Testis (tissue), 3 donors: ENCODE measurements around the gene EPS8L3. TPM values are rescaled to one million over a fixed set of nuclear protein-coding genes. Genes with fewer than 3 reads are reported as not detected.

ENCODE experiments used
- DNase-seq: peaks from one replicate; pipeline ENCODE4 v3.0.0-alpha.2; 2019
- H3K27ac ChIP-seq, 2 donors: fragments of 200-600 bp; sonication (generic); one replicate each; pipeline ENCODE4 v1.5.1; 2019
- H3K27me3 ChIP-seq: fragments of 200-600 bp; sonication (generic); one replicate; pipeline ENCODE4 v1.5.1; 2019
- H3K36me3 ChIP-seq: fragments of 200-600 bp; sonication (generic); one replicate; pipeline ENCODE4 v1.5.1; 2017; ENCODE audit warnings: low read depth; ENCODE audit errors: missing control alignments
- H3K4me1 ChIP-seq: fragments of 200-600 bp; sonication (generic); one replicate; pipeline ENCODE4 v1.5.1; 2019
- H3K4me3 ChIP-seq, 2 donors: fragments of 200-600 bp; sonication (generic); one replicate each; pipeline ENCODE4 v1.5.1; 2017 to 2019
- H3K9me3 ChIP-seq: fragments of 200-600 bp; sonication (generic); one replicate; pipeline ENCODE4 v1.5.1; 2017
- POLR2A ChIP-seq: fragments of 450-650 bp; IDR thresholded peaks from one replicate; pipeline ENCODE4 v1.6.1; 2017; ENCODE audit warnings: antibody characterized with exemption, mild to moderate bottlenecking, moderate library complexity
- WGBS, 2 donors: methylation state at CpG; one replicate each; pipeline ENCODE4 v1.1.5; 2018; 5-methylcytosine and 5-hydroxymethylcytosine counted together
- intact Hi-C: fragments of 100-400 bp; cut with DNase I; formaldehyde crosslinking; loops from one replicate; pipeline ENCODE4 v1.15.1; 2023; ENCODE audit warnings: low total_unique reads
- polyA plus RNA-seq: library from polyadenylated mRNA; stranded (reverse); fragments of 350-450 nt; fragmentation: Illumina TruSeq; extraction: RNeasy Lipid Tissue Mini Kit (QIAGEN cat#74804); gene quantifications from one replicate; pipeline ENCODE4 v1.2.3, GENCODE V29; 2014; ENCODE audit warnings: low read depth, low replicate concordance; ENCODE audit not compliant: insufficient read depth
- total RNA-seq, 2 donors: library from RNA; depleted of rRNA; stranded (reverse); fragments of >200 nt; gene quantifications; one replicate each; pipeline ENCODE4 v1.2.3, GENCODE V29; 2016
- TF ChIP-seq, protein P1 (sequence below), 3 experiments: fragments of 450-650 bp in 2 of 3; fragments of 200-600 bp in 1 of 3; sonication (generic) in 1 of 3; IDR thresholded peaks; one replicate each; pipeline ENCODE4 v1.5.1; 2016 to 2019; ENCODE audit warnings: antibody characterized with exemption in 3 of 3, mild to moderate bottlenecking in 2 of 3, moderate library complexity in 1 of 3

EPS8L3 gene
- total and polyA plus RNA-seq, 3 donors from 2014 or later, result 3.3 to 7.7 (median 7.2) TPM

DNA sequence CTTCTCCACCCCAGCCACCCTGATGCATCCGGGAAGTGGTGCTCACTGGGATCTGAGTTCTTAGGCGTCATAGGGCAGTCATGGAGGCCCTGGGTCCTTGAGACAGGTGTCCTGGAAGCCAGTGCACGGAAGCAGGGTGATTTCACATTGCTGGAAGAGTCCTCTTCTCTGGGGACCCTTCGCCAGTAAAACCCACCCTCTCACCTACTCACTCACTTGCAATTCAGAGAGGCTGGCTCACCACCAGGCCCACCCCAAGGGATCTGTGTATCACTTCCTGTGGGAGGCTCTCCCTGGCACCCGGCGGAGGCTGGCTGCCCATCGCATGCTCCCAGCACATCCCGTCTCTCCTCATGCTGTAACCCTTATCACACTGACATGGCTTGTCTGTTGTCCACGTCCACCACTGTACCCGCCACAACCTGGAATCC is 40.2 kb upstream of the EPS8L3 start:
- no peak for DNase-seq
- Histone ChIP-seq H3K36me3 (no peaks in the 10 kb centered on the region), H3K9me3 (no peaks in the 10 kb centered on the region), H3K4me3 (no peak overlapping the region), H3K27me3 (no peaks in the 10 kb centered on the region), H3K27ac (no peak overlapping the region), H3K4me1 (no peaks in the 10 kb centered on the region)
- intact Hi-C loops, result no loop called here
- no peak for TF ChIP-seq POLR2A
- TF ChIP-seq, protein P1, sequence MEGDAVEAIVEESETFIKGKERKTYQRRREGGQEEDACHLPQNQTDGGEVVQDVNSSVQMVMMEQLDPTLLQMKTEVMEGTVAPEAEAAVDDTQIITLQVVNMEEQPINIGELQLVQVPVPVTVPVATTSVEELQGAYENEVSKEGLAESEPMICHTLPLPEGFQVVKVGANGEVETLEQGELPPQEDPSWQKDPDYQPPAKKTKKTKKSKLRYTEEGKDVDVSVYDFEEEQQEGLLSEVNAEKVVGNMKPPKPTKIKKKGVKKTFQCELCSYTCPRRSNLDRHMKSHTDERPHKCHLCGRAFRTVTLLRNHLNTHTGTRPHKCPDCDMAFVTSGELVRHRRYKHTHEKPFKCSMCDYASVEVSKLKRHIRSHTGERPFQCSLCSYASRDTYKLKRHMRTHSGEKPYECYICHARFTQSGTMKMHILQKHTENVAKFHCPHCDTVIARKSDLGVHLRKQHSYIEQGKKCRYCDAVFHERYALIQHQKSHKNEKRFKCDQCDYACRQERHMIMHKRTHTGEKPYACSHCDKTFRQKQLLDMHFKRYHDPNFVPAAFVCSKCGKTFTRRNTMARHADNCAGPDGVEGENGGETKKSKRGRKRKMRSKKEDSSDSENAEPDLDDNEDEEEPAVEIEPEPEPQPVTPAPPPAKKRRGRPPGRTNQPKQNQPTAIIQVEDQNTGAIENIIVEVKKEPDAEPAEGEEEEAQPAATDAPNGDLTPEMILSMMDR (IDR thresholded peaks at IDR 0.05), result no peak
- 85 to 88% methylated on average over 10 of the region's 10 CpGs for WGBS, 2 donors

DNA sequence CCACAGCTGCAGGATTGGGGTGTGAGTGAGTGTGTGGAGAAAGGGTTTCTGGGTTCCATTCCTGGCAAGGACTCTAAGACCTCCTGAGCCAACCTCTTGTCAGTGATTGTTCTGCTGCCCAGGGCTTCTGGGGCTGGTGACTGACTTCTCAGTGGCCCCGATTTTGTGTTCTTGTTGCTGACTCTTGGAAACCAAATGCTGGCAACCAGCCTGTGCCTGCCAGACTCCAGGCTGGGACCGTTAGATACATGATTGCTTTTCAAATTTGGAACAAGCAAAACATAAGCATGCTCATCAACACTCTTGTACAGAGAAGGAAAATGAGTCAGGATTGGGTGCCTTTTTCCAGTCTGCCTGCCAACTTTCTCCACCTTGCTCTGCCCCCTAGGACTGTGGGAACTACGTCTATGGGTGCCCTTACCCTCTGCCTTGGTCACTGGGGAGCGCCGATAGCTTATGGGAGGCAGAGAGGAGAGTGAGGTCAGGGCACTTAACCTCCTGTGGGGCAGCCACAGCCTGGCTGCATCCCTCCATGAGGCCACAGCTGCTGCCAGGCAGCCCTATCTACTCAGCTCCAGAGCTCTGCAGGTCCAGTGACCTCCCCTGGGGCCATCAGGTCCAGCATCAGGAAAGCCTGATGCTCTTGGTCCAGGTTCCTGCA is 39.3 kb upstream of the EPS8L3 start:
- H3K9me3 ChIP-seq, result no peaks in the 10 kb centered on the region
- no peaks in the 10 kb centered on the region for H3K4me1 ChIP-seq
- no peaks in the 10 kb centered on the region for H3K36me3 ChIP-seq
- H3K4me3 ChIP-seq, result no peak overlapping the region
- no peak for TF ChIP-seq POLR2A
- TF ChIP-seq, protein P1 (IDR thresholded peaks at IDR 0.05), result no peak
- no peak overlapping the region for H3K27ac ChIP-seq
- WGBS, 2 donors, result 65 to 66% methylated on average over 5 of the region's 5 CpGs
- DNase-seq, result no peak
- intact Hi-C loops, result no loop called here
- H3K27me3 ChIP-seq, result no peaks in the 10 kb centered on the region

DNA sequence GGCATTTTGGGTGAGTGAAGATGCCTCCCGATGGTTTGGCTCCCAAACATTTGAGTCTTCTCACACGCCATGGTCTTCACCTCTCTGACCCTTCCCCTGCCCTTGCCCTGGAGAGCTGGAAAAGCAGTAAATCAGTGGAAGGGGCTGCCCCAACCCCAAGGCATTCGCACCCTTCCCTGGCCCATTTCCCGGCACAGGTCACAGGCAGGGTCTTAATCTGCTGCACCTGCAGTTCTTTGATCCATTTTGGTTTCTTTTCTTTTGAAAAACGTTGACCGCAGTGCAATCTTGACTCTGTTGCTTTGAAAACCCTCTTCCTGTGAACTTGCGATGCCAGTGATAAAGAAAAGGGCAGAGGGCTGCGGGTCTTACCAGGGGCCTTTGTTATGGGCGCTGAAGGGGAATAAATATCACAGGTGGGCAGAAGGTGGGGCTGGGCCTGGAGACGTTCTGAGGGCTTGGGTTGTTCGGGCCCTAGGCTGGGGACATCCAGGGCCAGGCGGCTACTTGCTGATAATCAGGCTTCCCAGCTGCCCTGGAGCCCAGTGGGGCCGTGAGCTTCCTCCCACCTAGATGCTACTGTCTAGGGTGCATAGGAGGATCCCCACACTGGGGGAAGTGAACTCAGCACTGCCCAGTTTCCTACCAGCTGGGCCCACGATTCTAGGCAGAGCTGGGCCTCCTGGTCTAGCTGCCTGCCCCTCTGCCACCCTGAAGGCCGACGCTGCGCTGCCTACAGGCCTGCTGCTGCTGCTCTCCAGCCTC is 38.6 kb upstream of the EPS8L3 start:
- H3K4me1 ChIP-seq, result no peaks in the 10 kb centered on the region

DNA sequence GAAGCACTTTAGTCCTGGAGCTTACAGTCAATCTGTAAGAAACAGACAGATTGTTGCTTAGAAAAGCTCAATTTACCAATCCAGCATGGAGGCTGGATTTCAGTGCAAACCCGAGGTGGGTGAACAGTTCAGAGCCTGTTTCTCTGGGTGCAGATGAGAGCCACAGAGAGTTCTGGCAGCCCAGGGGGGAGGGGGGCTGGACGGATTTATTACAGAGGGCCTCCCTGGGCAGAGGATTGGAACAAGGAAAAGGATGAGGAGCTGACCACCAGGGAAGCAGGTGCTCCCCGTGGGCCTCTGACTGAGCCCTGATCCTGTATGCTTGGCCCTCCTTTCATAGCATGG is 38.0 kb upstream of the EPS8L3 start:
- DNase-seq, result no peak

More for the DNA sequence above, 38.6 kb upstream of the EPS8L3 start:
- Histone ChIP-seq H3K4me3 (no peak overlapping the region), H3K9me3 (no peaks in the 10 kb centered on the region), H3K27ac (no peak overlapping the region), H3K27me3 (no peaks in the 10 kb centered on the region), H3K36me3 (no peaks in the 10 kb centered on the region)
- no peak for DNase-seq
- 79 to 81% methylated on average over 10 to 17 of the region's 17 CpGs for WGBS, 2 donors
- intact Hi-C loops, result no loop called here
- no peak for TF ChIP-seq POLR2A
- TF ChIP-seq, protein P1 (IDR thresholded peaks at IDR 0.05), result no peak

More for the DNA sequence above, 38.0 kb upstream of the EPS8L3 start:
- TF ChIP-seq, protein P1 (IDR thresholded peaks at IDR 0.05), result no peak
- TF ChIP-seq POLR2A, result no peak
- no peak overlapping the region for H3K27ac ChIP-seq
- intact Hi-C loops, result no loop called here
- no peak overlapping the region for H3K4me3 ChIP-seq
- H3K9me3 ChIP-seq, result no peaks in the 10 kb centered on the region
- H3K4me1 ChIP-seq, result no peaks in the 10 kb centered on the region
- 63 to 77% methylated on average over 3 of the region's 3 CpGs for whole genome bisulfite sequencing, 2 donors
- no peaks in the 10 kb centered on the region for H3K36me3 ChIP-seq
- H3K27me3 ChIP-seq, result no peaks in the 10 kb centered on the region
